GM10847 (cell line): Measurements from ENCODE around the gene SLX9.
A peak's percentile ranks its signal among the peaks of the same experiment; 100 is the strongest.

ENCODE experiments used
- POLR2A ChIP-seq: IDR thresholded peaks from 2 replicates; pipeline ENCODE4 v1.6.1; 2011; ENCODE audit not compliant: insufficient read length; ENCODE audit errors: extremely low read depth

The SLX9 gene

GRCh38 chr21:44939532-44940115 lies at the start of gene SLX9:
SLX9 (plus strand) TSS chr21:44940029; CDS start chr21:44940058, 29 bp downstream.
- peak; percentile 79 for TF ChIP-seq POLR2A

- TF ChIP-seq POLR2A = no peak
These were observed 49.4 kb upstream of the SLX9 start for GRCh38 chr21:44890338-44890931.

- no peak for TF ChIP-seq POLR2A
These were observed 48.8 kb upstream of the SLX9 start for GRCh38 chr21:44890961-44891541.

GRCh38 chr21:44891631-44892031 lies 48.2 kb upstream of the SLX9 start:
- no peak for TF ChIP-seq POLR2A

GRCh38 chr21:44892095-44892494 lies 47.7 kb upstream of the SLX9 start:
- no peak for TF ChIP-seq POLR2A

GRCh38 chr21:44892536-44893277 lies 47.1 kb upstream of the SLX9 start:
- no peak for TF ChIP-seq POLR2A

- no peak for TF ChIP-seq POLR2A
These were observed 46.6 kb upstream of the SLX9 start for GRCh38 chr21:44893278-44893556.

- no peak for TF ChIP-seq POLR2A
These were observed 45.7 kb upstream of the SLX9 start for GRCh38 chr21:44893948-44894656.

GRCh38 chr21:44894687-44895302 lies 45.0 kb upstream of the SLX9 start:
- no peak for TF ChIP-seq POLR2A

- no peak for TF ChIP-seq POLR2A
These were observed 44.0 kb upstream of the SLX9 start for GRCh38 chr21:44895859-44896258.

GRCh38 chr21:44896561-44897286 lies 43.1 kb upstream of the SLX9 start:
- no peak for TF ChIP-seq POLR2A

- TF ChIP-seq POLR2A = no peak
These were observed 42.4 kb upstream of the SLX9 start for GRCh38 chr21:44897326-44898010.

GRCh38 chr21:44898011-44898488 lies 41.8 kb upstream of the SLX9 start:
- TF ChIP-seq POLR2A = no peak
